NK-92 (cell line): ENCODE measurements around the gene POU2AF1.

Experiments used
- DNase-seq: peaks from one replicate; lab custom pipeline; 2025; ENCODE audit not compliant: unreplicated experiment; lab: John Stamatoyannopoulos, UW

The POU2AF1 gene

DNA sequence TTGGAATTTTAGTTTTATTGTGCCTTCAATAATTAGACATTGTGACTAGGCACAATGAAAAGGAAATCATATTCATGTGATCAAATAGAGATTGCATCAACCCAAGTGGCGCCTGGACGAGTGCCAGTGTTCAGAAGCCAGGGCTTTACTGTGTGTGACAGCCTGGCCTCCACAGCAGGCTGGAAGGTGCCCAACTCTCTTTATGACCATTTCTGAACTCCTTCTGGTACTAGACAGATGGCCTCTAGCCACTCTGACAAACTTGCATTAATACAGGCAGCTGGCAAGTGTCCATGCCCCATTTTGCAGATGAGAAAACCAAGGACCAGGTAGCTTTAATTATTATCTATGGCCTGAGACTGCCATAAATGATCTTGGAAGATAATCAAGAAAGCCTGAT is 8.3 kb upstream of the POU2AF1 start:
- no peak for DNase-seq

DNA sequence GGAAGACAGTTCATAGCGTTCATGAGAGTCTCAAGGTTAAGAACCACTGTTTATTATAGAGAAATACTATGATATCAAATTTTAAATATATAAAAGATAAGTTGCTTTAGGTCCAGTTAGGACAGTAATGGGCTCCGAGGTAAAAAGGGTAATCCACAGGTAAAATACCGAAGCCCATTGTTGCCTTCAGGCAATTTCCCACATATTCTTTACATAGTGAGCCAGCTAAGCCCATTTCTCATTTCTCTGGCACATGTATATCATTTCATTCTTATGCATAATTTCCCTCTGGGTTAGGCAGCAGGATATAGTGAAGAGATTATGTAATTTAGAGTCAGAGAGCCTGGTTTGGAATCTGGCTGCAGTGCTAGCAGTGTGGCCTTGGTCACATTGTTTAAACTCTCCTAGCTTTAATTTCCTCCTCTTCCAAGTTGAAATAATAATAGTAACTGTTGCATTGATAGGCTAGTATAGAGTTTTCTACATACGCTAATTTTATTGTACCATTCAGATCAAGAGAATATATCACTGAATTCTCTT is 7.6 kb upstream of the POU2AF1 start:
- DNase-seq = no peak

DNA sequence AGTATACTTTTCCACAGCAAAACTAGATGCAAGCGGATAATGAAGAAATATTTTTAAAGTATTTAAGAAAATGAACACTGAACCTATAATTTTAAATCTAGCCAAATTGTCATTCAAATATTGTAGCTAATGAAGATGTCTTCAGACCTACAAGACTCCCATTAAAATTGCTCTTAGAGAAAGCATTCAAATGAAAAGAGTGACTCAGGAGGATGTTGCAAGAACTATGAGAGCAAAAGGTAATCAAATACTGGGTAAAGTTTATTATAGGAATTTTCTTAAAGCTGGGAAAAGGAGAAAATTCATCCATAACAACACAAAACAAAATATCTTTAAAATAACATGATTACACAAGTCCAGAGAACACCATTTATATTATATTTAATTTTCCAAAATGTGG is 5.4 kb upstream of the POU2AF1 start:
- DNase-seq = no peak

DNA sequence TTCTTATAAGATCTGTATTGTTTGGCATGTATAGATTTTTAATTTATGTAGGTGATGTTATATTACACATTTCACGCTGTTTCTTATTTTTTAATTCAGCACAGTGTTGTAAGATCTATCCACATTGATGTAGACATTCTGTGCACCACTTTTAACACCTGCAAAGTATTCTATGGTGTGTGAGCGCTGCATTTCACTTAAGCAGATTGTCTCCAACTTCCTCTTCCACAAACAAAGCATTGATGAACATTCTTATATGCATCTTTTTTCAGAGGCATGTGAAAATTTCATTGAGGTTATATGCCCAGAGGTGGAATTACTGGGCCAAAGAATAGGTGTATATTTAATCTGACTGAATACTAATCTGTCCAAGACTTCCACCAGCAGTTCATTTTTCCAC is 3.4 kb upstream of the POU2AF1 start:
- no peak for DNase-seq

DNA sequence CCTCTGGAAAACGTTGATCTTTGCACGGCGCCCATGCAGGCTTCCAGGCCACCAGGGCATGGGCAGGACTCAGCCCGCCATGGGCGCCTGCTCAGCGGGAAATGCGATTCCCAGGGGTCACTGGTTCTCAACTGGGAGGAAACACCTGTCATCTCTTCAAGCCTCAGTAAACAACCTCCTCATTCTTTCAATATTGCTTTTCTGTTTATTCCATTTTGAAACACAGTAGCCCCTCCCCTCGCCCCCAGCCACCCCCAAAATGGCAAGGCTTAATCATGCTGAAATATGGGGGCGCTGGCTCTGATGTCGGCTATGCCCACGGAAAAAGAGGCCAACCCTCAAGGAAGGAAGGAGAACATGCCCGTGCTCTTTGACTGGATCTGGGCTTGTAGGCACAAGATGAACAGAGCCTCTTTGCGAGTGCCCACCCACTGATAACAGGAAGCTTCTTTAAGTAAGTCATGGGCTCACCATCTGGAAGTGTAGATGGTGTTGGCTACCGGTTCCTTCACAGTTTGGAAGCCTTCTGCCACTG is 594 bp upstream of the POU2AF1 start:
- no peak for DNase-seq

DNA sequence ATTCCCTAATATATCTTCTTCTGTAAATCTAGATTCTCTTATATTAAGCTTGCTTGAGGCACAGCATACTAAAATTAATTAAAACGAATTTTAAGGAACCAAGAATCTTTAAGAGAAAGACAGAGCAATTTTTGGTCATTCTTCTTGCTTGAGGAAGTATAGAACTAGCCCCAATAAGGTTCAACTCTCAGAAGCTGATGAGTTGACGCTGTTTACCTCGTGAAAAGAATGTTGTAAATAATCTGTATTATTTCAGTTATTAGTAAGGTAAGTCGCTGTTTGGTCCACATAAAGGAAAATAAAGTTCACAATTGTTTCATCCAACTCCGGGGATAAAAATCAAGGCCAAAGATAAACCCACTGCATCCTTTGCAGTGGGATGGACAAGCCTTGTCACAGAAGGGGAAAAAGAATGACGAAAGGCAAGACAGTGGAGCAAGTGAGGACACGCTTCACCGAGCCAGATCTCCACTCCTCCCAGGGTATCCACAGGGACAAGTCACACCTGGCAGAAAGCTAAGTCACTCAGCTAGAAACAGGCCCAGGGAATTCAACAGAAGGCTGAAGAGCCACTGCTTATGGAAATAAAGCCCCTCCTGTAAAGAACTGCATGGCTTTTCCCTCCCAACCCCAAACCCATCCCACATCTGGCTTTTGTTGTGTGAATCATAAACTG is 752 bp downstream of the POU2AF1 start:
- DNase-seq = no peak

DNA sequence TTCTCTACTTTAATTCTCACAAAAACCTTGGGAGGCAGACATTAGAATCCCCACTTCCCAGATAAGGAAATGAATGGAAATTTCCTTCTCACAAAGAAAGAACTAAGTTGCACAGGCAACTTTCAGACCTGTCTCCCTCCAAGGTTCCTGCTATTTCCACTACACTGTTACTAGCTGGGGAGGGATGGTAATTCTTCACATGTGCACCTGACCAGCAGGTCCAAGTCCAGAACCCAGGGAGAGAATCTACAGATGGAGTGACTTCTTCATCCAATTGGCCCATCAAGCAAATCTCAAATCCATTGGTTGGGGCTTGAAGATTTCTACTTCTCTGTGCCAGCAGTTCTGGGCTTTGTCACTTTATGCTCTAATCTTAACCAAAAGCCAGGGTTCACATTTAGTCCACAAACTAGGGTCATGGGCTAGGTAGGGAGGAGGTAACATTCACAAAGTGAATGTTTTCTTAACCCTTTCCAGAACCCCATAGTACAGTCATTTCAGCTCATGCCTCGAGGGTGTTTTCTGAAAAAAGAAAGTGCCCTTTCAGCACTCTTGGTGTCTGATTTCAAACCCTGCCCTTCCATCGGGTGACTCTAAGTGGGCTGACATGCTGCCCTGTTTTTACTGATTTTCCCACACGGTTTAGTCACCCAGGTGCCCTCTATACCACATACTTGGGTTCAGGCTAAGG is 2.7 kb downstream of the POU2AF1 start:
- no peak for DNase-seq

DNA sequence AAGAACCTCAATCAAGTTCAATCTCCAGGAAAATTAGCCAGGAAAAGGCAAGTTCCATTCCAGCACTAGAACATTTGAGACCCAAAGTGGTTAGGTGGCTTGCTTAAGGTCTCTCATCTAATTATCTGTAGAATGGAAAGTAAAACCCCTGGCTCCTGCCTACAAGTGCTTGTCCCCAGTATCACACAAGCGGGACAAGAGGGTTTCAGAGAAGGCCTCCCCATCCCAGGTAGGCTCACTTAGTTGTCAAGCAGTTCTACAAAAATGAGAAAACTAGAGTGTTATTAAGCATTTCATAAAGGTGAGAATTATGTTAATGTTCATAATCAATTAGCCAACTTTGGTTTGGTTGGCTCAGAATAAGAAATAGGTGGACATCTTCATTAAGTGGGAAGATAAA is 5.5 kb downstream of the POU2AF1 start:
- no peak for DNase-seq

DNA sequence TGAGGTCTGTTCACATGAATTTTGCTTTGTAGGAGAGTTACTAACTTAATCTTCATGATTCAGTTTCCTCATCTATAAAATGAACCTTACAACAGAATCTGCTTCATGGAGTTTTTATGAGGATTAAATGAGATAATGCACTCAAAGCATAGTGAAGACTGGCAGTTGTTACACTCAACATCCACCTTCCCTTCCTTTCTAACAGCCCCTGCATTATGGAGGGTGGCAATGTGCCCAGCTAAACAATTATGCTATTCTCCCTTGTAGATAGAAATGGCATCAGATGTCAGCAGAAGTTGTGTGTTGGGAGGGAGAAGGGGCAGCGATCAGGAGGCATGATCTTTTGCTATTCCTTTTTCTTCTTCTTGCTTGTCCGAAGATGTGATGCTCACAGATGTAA is 6.5 kb downstream of the POU2AF1 start:
- no peak for DNase-seq

DNA sequence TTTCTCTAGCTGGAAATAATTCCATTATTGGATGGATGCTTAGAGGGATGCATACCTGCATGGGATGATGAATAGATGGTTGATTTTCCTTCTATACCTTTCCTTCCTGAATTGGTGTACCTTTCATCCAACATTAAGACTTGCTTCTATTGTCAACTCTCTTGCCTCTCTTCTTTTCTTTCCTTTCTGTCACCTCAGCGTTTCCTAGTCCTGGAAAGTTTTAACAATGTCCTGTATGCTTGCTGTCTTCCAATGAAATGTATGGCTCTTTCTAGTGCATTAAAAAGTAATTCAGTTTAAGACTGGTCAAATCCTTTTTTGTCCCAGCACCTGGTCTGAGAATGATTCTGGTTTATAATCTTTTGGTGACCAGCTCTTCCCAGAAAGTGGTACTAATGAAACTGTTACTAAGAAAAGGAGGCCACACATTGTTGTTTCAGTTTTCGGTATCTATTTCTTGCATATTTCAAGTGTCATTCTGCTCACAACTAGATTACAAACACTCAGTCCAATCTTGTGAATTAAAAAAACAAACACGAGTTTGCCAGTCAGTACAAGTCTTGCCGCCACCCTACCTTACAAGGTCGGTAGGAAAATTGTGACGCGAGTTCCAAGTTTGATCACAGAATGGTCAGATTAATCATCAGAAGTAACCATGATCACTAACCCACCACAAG is 8.0 kb downstream of the POU2AF1 start:
- no peak for DNase-seq

DNA sequence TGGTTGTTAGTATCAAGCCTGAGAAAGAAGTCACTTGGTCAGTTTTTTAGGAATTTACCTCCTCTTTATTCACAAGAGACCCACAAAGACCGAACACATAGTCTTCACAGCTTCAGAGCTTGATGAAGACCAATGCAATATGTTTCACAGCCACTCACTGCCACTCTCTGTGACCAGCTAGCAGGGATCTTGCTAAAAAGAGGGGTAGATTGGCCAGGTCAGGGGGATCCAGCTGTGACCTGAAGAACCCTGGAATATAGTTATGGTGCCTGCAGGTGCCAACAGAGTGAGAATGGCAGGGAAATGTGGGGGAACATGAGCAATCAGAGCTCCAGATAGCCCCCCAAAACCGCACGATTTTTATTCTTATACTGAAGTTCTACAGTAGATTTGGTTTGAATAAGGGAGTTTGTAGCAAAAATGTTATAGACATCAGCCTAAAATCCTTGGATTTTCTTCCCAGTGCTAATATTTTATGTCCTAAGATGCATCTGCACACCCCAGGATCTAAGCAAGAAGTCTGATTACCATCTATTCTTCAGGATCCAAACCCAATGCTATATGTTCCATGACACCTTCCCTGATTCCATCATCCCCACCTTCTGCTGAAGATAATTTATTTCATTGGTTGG is 8.7 kb downstream of the POU2AF1 start:
- DNase-seq = no peak

DNA sequence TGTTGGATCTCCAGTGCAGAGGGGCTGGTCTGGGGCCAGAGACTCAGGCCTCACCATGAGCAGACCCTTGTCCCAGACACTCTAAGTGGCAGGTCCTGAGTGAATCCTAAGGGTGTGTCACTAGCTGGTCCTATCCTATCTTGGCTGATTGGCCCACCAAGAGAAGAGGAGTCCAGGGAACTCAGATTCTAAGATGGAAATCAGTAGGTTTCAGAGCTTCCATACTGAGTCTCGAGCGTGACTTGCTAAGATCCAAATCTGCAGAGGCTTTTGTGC is 10.9 kb downstream of the POU2AF1 start:
- no peak for DNase-seq

DNA sequence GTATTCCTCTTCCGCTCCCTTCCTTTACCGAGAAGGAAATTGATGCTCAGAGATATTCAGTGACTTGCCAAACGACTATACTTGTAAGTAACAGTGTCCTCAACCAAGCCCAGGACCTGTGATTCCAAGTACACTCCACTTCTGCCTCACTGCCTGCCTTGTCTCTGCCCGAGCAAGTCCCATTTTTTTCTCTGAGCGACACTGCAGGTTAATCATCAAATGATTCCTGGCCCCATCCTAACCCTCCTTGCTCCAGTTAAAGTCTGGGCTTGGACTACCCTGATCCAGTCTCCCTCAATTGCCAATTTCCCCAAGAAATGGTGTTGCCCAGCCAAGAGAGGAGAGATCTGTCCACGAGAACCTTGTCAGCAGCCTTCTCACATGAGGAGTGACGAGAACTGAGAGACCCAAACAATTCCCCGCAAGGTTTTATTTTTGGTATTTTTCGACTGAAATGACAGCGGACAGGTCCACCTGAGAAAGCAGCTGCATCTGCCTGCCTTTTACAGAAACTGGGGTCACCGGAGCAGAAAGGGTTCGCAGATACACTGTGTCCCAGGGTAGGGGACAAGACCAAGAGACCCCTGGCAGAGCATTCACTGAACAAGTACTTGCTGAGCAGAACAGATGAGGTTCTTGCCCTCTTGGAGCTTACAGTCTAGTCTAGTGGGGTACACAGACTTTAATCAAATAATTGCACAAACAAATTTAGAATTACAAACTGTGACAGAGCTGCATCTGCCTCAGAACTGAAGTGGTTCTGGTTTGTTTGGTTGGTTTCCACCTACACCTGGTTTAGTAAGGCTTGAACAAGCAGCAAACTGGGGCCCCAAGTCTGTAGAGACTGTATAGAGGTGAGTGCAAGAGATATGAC is 11.4 kb downstream of the POU2AF1 start:
- DNase-seq = no peak

DNA sequence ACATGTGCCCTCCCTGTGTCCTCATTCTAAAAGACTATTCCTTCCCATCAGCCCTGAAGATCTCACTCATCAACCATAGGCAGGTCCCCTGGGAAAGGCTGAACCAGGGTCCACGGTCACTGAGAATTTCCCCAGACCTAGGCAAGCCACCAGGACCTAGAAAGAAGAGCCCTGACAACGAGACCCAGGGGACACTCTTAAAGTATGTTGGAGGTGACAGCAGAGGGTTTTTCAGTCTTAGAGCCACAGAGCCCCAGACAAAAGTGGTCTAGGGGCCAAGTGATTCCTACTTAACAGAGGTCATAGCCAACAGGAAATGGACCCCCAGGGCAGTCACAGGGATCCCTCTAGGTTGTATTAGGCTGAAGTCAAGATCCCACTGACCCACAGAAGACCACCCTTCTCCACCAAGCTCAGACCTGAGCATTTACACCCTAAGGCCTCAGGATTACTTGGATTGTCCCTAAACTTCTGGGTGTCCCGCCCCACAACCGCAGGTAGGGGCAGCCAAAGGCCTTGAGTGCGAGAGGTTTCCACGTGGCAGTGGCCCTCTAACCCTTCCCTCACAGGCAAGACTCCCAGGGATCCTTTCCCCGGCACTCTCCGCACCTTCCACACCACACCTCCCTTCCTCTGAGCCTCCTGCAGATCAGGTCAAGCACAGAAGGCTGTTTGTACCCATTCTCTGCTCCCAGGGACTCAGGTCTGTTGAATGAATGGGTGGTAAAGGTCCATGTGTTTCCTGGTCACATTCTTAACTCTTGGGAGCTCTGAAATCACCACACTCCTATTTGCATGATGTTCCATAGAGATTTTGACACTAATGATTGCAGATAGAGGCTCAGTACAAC is 12.3 kb downstream of the POU2AF1 start:
- DNase-seq = no peak

DNA sequence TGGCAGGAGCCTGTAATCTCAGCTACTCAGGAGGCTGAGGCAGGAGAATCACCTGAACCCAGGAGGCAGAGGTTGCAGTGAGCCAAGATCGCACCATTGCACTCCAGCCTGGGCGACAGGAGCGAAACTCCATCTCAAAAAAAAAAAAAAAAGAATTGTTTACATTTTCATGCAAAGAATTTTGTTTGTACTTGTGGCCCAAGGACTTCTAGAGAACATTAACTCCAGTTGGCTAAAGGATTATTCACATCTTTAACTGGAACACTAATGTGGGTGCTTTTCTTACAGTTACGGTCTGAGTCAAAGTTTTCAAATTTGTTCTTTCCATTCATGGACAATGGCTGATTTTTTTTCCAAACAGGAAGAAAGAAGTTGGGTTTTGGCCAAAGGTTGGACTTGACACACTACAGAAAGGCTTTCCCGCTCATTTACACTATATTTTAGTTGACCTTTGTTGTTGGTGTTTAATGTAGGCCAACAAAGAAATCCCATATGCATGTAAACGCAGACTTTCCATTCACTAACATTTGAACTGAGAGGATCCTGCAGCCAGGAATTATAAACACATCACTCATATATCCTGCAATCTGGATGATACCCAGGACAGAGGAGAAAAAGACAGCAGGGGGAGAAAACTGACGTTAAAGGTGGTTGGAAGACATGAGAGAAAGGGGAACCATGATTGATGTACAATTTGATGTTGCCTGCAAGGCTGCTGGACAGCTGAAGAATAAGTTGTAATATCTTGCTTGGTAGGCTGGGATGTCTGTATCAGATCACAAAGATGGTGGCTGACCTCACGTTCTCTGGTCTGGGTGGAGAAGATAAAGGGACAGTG is 13.1 kb downstream of the POU2AF1 start:
- DNase-seq = no peak

DNA sequence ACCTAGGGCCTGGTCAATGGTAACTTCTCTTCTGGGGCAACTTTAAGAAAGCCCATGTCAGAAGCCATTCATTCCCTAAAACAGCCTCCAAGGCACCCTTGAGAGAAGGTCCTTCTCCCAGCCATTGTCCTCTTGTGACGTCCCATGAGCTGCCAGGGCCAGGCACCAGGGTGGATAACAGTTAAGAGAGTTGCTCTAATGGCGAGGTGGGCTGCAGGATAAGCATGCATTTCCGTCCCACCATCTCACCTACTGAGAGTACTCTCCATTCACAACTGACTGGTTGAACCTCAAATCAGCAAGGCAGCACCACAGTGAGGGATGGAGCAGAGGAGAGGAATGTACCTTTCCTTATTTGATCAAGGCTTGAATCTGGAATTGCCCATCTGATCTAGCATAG is 14.6 kb downstream of the POU2AF1 start:
- DNase-seq = no peak

DNA sequence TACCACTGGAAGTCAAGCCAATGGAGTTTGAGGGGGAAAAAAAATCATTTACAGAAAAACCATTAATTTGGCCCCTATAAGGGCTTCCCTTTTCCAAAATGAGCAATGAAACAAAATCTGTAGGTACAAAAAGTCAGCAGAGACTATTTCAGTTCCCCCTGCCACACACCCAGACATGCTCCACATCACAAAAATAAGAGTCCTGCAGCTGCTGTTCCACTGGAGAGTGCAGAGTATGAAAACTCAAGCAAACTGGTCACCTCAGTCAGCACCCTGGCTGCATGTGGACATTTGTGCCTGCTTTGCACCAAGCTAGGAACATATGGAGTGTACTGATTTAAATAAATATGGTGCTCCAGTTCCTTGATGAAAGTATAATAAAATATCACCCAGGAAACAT is 15.1 kb downstream of the POU2AF1 start:
- no peak for DNase-seq

DNA sequence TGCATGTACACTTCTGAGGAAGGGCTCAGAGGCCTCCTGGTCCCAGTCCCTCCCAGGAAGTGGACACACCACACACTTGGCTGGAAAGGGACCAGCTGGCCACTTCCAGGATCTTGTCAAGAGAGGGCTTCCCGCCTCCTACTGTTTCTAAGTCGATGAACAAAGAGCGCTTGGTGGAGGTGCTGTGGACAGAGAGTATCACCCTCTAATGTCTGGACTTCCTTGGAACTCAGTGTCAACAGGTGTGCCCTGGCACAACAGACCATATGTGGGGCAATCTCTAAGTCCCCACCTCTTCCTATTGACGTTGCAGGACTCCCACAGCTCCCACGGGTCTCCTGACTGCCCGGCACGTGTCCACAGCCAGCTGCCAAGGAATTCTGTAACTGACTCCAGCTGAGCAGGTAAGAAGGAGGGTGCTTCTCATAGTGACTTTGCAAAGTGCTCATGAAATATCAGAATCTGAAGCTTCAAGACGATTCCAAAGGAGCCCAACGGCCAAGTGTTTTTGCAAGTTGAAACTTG is 16.1 kb downstream of the POU2AF1 start:
- DNase-seq = no peak

DNA sequence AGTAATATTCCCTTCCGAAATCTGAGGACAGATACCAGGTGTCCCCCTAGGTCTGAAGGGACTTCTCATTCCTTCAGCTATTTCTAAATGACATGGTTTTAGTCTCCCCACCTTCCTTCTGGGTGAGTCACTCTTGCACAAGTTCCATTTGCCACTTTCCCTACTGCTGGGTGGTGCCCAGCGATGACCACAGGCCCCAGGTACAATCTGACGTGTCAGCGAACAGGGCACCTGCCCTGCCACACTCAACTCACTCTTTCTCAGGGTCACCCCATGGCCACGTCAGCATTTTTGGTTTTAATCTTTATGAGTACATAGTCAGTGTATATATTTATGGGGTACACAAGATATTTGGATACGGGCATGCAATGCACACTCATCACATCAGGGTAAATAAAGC is 17.2 kb downstream of the POU2AF1 start:
- DNase-seq = no peak
